ENCODE data around the gene ENG. TPM values are rescaled to one million over a fixed set of nuclear protein-coding genes. Genes with fewer than 3 reads are reported as not detected.

ENG gene
- total RNA-seq, 3 donors from 2014 or later (not counting 1 experiment from before 2014, with no cell fraction given): 8.5 to 13.6 (median 12.3) TPM

DNA sequence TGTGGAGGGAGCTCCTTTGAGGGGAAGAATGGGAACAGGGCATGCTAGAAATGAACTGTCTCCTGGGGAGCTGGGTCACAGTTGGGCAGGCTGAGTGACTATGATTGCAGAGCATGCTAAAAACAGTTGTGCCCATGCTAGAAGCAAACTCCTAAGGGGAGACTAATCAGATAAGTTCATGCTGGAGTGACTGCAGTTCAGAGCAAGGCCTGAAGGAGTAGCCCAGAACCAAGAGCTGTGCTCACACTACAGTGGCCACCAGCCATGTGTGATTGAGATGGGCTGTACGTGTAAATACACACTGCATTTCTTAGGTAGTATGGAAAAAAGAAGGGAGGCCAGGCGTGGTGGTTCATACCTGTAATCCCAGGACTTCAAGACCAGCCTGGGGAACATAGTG, 33.3 kb upstream of the ENG start:
- Histone ChIP-seq H3K36me3 (ENCODE audit: control insufficient read depth, insufficient read depth, low read length) (peaks cover 61% of the 10 kb centered on the region), H3K27ac (ENCODE audit: low read length) (no peak overlapping the region), H3K4me1 (ENCODE audit: control insufficient read depth, insufficient read depth, low read length) (peaks cover 18% of the 10 kb centered on the region), H3K27me3 (ENCODE audit: control insufficient read depth, insufficient read depth, low read length) (no peaks in the 10 kb centered on the region), H3K4me3 (ENCODE audit: low read length) (no peak overlapping the region), H3K9me3 (ENCODE audit: control insufficient read depth, insufficient read depth, low read length) (peaks cover under 1% of the 10 kb centered on the region)
- TF ChIP-seq, protein P1, sequence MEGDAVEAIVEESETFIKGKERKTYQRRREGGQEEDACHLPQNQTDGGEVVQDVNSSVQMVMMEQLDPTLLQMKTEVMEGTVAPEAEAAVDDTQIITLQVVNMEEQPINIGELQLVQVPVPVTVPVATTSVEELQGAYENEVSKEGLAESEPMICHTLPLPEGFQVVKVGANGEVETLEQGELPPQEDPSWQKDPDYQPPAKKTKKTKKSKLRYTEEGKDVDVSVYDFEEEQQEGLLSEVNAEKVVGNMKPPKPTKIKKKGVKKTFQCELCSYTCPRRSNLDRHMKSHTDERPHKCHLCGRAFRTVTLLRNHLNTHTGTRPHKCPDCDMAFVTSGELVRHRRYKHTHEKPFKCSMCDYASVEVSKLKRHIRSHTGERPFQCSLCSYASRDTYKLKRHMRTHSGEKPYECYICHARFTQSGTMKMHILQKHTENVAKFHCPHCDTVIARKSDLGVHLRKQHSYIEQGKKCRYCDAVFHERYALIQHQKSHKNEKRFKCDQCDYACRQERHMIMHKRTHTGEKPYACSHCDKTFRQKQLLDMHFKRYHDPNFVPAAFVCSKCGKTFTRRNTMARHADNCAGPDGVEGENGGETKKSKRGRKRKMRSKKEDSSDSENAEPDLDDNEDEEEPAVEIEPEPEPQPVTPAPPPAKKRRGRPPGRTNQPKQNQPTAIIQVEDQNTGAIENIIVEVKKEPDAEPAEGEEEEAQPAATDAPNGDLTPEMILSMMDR (IDR thresholded peaks at IDR 0.05): no peak
- intact Hi-C loops (cut with micrococcal nuclease): no loop called here
- peak in 2 of 3 donors; percentile 44 to 58 for ATAC-seq
- peak overlapping the region in 1 of 2 donors; percentile 60 for H3K27ac Mint-ChIP-seq
- peaks cover 19 to 37% of the 10 kb centered on the region in 2 donors for H3K4me1 Mint-ChIP-seq
- peaks cover 6% of the 10 kb centered on the region for H3K36me3 Mint-ChIP-seq
- no peak for DNase-seq
- no peak overlapping the region for H3K4me3 Mint-ChIP-seq
- no peaks in the 10 kb centered on the region for H3K27me3 Mint-ChIP-seq (ENCODE audit: low read depth in 2 of 2)
- 84% methylated on average over 2 of the region's 2 CpGs for WGBS (ENCODE audit: insufficient coverage)
- no peaks in the 10 kb centered on the region for H3K9me3 Mint-ChIP-seq

DNA sequence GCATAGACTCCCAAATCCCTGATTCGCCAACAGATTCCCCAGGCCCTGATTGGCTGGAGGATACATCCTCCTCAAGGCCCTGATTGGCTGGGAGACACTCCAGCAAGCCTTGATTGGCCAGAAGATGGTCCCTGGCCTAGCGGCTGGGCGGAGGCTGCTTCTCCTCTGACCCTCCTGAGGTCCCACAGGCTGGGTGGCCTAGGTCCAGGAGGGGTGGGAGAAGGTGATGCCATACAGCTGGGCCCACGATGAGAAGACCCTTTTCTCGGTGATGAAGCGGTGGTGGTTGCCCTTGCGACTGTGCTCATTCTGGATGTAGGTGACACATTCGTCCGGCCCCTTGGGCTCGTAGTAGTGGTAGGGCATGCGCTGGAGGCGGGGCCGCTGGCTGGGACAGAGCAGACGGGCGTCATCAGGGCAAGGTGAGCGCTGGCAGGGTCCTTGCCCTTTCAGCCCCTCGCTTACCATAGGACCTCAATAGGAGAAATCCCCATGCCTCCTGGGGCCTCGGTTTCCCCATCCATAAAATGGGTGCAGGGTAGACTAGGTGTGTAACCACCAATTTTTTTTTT, 32.0 kb upstream of the ENG start:
- Histone ChIP-seq H3K27ac (ENCODE audit: low read length) (no peak overlapping the region), H3K9me3 (ENCODE audit: control insufficient read depth, insufficient read depth, low read length) (no peaks in the 10 kb centered on the region), H3K4me3 (ENCODE audit: low read length) (no peak overlapping the region), H3K36me3 (ENCODE audit: control insufficient read depth, insufficient read depth, low read length) (peaks cover 53% of the 10 kb centered on the region), H3K4me1 (ENCODE audit: control insufficient read depth, insufficient read depth, low read length) (peaks cover 18% of the 10 kb centered on the region), H3K27me3 (ENCODE audit: control insufficient read depth, insufficient read depth, low read length) (no peaks in the 10 kb centered on the region)
- TF ChIP-seq, protein P1 (IDR thresholded peaks at IDR 0.05): no peak
- peaks cover 12 to 35% of the 10 kb centered on the region in 2 donors for H3K4me1 Mint-ChIP-seq
- 98% methylated on average over 18 of the region's 18 CpGs for WGBS (ENCODE audit: insufficient coverage)
- no peaks in the 10 kb centered on the region for H3K9me3 Mint-ChIP-seq
- no peak for DNase-seq
- intact Hi-C loops (cut with micrococcal nuclease): no loop called here
- no peak overlapping the region for H3K4me3 Mint-ChIP-seq
- H3K27me3 Mint-ChIP-seq (ENCODE audit: low read depth in 2 of 2): no peaks in the 10 kb centered on the region
- peak overlapping the region in 1 of 2 donors; percentile 80 for H3K27ac Mint-ChIP-seq
- H3K36me3 Mint-ChIP-seq: no peaks in the 10 kb centered on the region
- ATAC-seq: no peak

DNA sequence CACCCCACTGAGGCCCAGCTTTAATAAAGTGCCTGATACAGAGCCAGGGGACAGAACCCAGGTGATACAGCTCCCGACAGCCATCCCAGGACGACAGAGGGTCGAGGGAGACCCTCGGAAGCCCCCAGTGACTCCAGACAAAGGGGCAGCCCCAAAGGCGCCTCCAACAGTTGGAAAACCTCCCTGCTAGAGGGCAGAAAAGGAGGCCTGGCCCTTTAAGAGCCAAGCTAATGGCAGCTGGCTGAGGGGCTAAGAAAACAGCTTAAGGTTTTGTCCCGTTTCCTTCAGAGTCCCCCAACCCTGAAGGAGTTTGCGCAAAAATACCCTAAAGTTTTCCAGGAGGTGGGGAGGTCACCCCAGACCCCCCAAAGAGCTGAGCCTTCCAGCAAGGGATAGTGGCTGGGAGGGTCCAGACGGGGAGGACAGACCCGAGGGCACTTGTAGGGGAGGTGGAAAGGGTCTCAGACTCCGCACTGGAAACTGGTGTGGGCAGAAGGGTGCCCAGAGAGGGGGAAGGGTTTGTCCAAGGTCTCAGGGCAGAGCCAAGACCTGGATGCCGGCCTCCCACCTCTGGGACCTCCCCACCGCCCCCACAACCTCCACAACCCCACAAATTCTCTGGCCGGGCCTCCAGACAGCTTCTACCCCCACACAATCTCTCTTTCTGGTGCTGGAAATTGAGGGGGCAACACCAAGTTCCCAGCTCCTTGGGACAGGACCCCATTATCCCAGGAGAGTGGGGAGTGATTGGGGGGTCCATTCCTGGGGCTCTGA, 31.2 kb upstream of the ENG start:
- H3K36me3 ChIP-seq (ENCODE audit: control insufficient read depth, insufficient read depth, low read length): peaks cover 47% of the 10 kb centered on the region
- DNase-seq (no peak), ATAC-seq (no peak)
- no peak overlapping the region for H3K27ac ChIP-seq (ENCODE audit: low read length)
- Mint-ChIP-seq H3K36me3 (no peaks in the 10 kb centered on the region), H3K27ac (peak overlapping the region in 1 of 2 donors; percentile 80), H3K4me3 (no peak overlapping the region), H3K27me3 (ENCODE audit: low read depth in 2 of 2) (no peaks in the 10 kb centered on the region), H3K4me1 (peaks cover 12 to 32% of the 10 kb centered on the region in 2 donors), H3K9me3 (no peaks in the 10 kb centered on the region)
- 87% methylated on average over 13 of the region's 13 CpGs for WGBS (ENCODE audit: insufficient coverage)
- intact Hi-C loops (cut with micrococcal nuclease): no loop called here
- H3K4me1 ChIP-seq (ENCODE audit: control insufficient read depth, insufficient read depth, low read length): peaks cover 18% of the 10 kb centered on the region
- H3K9me3 ChIP-seq (ENCODE audit: control insufficient read depth, insufficient read depth, low read length): no peaks in the 10 kb centered on the region
- no peaks in the 10 kb centered on the region for H3K27me3 ChIP-seq (ENCODE audit: control insufficient read depth, insufficient read depth, low read length)
- TF ChIP-seq, protein P1 (IDR thresholded peaks at IDR 0.05): no peak
- H3K4me3 ChIP-seq (ENCODE audit: low read length): no peak overlapping the region

Measured in natural killer cell (primary cell).